MCF 10A (cell line): ENCODE data around the gene PPP1R1A. TPM values are rescaled to one million over a fixed set of nuclear protein-coding genes. Genes with fewer than 3 reads are reported as not detected.

Experiments used
- BruUV-seq: library from RNA; stranded (reverse); fragments of 400-500 nt; replicated peaks from 2 replicates; lab custom pipeline; 2021; lab: Mats Ljungman, UMichigan
- CTCF ChIA-PET: fragments of 300-600 bp; sonication (Branson Sonifier 250); formaldehyde crosslinking; extraction: SDS; loops from one replicate; lab custom pipeline; 2021; ENCODE audit warnings: antibody characterized with exemption, inconsistent platforms; lab: Yijun Ruan, JAX
- POLR2A ChIA-PET: fragments of 300-600, 350-650 bp; sonication (Branson Sonifier 250); formaldehyde crosslinking; extraction: SDS; loops from one replicate; lab custom pipeline; 2020; ENCODE audit warnings: antibody characterized with exemption, inconsistent platforms; lab: Yijun Ruan, JAX
- DNase-seq: peaks from one replicate; pipeline ENCODE4 v3.0.0-alpha.2; 2018; ENCODE audit not compliant: unreplicated experiment
- H3K27ac Mint-ChIP-seq: one replicate; pipeline ENCODE4 v1.8.0; 2022; ENCODE audit warnings: mild to moderate bottlenecking, low read depth, mixed read lengths; ENCODE audit not compliant: unreplicated experiment
- H3K27me3 Mint-ChIP-seq: one replicate; pipeline ENCODE4 v1.8.0; 2022; ENCODE audit warnings: mixed read lengths; ENCODE audit not compliant: insufficient read depth, unreplicated experiment
- H3K36me3 Mint-ChIP-seq: one replicate; pipeline ENCODE4 v1.8.0; 2022; ENCODE audit warnings: mild to moderate bottlenecking, moderate library complexity, mixed read lengths; ENCODE audit not compliant: insufficient read depth, unreplicated experiment
- H3K4me1 Mint-ChIP-seq: one replicate; pipeline ENCODE4 v1.8.0; 2022; ENCODE audit warnings: mixed read lengths; ENCODE audit not compliant: insufficient read depth, unreplicated experiment
- H3K4me3 Mint-ChIP-seq: one replicate; pipeline ENCODE4 v1.8.0; 2022; ENCODE audit warnings: mild to moderate bottlenecking, moderate library complexity, mixed read lengths; ENCODE audit not compliant: unreplicated experiment
- H3K9me3 Mint-ChIP-seq: one replicate; pipeline ENCODE4 v1.8.0; 2022; ENCODE audit warnings: mixed read lengths; ENCODE audit not compliant: unreplicated experiment
- CTCF ChIP-seq: fragments of 200-600 bp; IDR thresholded peaks from one replicate; pipeline ENCODE4 v1.8.0; 2022; ENCODE audit warnings: antibody characterized with exemption, mild to moderate bottlenecking; ENCODE audit not compliant: unreplicated experiment
- intact Hi-C: fragments of 100-400 bp; cut with micrococcal nuclease; formaldehyde crosslinking; loops from 2 replicates; pipeline ENCODE4 v1.14.1; 2022
- total RNA-seq: library from RNA; stranded (reverse); gene quantifications from 2 replicates; pipeline ENCODE4 v1.2.3, GENCODE V29; 2022

PPP1R1A gene
- total RNA-seq, 1 experiment from 2014 or later: not detected

DNA sequence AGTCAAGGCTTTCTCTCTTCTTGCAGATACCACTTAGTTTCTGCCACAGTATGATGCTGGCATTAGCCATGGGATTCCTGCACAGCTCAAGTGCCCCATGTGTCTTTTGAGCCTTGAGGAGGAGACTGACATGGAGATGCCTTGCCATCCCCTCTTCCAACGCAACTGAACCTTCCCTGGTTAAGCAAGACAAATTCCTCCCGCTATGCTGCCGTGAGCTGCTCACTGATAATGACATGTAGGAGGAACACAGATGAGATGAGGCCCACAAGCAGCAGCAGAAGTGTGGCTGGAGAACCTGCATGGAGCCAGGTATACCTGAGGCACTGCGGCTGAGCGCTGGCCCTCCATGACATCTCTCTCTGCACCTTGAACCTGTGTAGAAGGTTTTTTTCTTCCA is 15.4 kb upstream of the PPP1R1A start:
- peaks cover 48% of the 10 kb centered on the region for H3K27me3 Mint-ChIP-seq
- BruUV-seq: no TSS peak

DNA sequence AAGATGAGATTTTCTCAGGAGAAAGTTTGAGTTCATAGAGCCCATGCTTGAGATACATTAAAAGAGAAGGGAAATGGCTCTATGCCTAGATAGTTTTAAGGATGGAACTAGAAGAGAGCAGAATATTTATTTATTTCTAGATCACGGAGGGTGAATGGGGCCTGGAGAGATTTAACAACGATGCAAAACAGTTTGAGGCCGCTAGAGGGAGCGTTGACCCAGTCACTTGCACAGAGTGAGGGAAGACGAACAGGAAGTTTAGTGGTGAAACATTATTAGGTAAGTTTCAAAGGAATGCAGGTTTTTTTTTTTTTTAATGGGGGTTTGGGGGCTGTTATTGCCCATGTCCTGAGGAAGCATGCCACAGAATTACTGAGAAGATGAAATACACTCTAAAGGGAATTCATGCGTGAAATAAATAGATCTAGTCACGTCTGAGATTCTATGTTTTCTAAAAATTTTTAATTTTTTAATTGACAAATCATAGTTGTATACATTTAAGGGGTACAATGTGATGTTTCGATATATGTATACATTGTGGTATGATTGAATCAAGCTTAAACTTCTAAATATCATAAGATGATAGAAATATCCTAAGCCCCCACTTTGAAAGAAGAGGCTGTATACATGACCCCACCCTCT is 14.8 kb upstream of the PPP1R1A start:
- CTCF ChIA-PET: interaction anchor here (0.6 to 14.1 kb wide), 12 partner anchors 7 to 134 kb away, joined by 3 to 229 read pairs (median 5); no protein-coding TSS in a partner anchor

More for the DNA sequence above, 15.4 kb upstream of the PPP1R1A start:
- no peaks in the 10 kb centered on the region for H3K9me3 Mint-ChIP-seq
- intact Hi-C loops: loop anchor here (1.0 kb wide), 1 partner anchor 354 kb away; no protein-coding TSS in a partner anchor
- TF ChIP-seq CTCF: no peak
- CTCF ChIA-PET: interaction anchor here (0.6 to 14.1 kb wide), 13 partner anchors 8 to 469 kb away, joined by 3 to 229 read pairs (median 4); no protein-coding TSS in a partner anchor
- DNase-seq: no peak
- H3K4me1 Mint-ChIP-seq: peaks cover 7% of the 10 kb centered on the region
- H3K4me3 Mint-ChIP-seq: no peak overlapping the region
- no peaks in the 10 kb centered on the region for H3K36me3 Mint-ChIP-seq
- POLR2A ChIA-PET: no interaction called here
- H3K27ac Mint-ChIP-seq: no peak overlapping the region

GRCh38 chr12:54602661-54603060 is 14.2 kb upstream of the PPP1R1A start:
- H3K9me3 Mint-ChIP-seq: no peaks in the 10 kb centered on the region
- no peak overlapping the region for H3K4me3 Mint-ChIP-seq
- ChIA-PET CTCF (interaction anchor here (0.5 to 14.1 kb wide), 11 partner anchors 8 to 533 kb away, joined by 3 to 229 read pairs (median 5); no protein-coding TSS in a partner anchor), POLR2A (interaction anchor here (0.7 to 0.9 kb wide), 2 partner anchors 78 to 149 kb away, joined by 3 read pairs; no protein-coding TSS in a partner anchor)
- intact Hi-C loops: loop anchor here (1.0 kb wide), 1 partner anchor 356 kb away; no protein-coding TSS in a partner anchor
- no peaks in the 10 kb centered on the region for H3K36me3 Mint-ChIP-seq
- H3K4me1 Mint-ChIP-seq: peaks cover 7% of the 10 kb centered on the region
- DNase-seq: no peak
- H3K27ac Mint-ChIP-seq: no peak overlapping the region
- H3K27me3 Mint-ChIP-seq: peaks cover 40% of the 10 kb centered on the region
- BruUV-seq: no TSS peak
- no peak for TF ChIP-seq CTCF

More for the DNA sequence above, 14.8 kb upstream of the PPP1R1A start:
- POLR2A ChIA-PET: interaction anchor here (0.9 kb wide), 1 partner anchor 77 kb away, joined by 3 read pairs; no protein-coding TSS in a partner anchor
- Mint-ChIP-seq H3K36me3 (no peaks in the 10 kb centered on the region), H3K27ac (no peak overlapping the region), H3K9me3 (no peaks in the 10 kb centered on the region), H3K27me3 (peaks cover 47% of the 10 kb centered on the region), H3K4me3 (no peak overlapping the region), H3K4me1 (peaks cover 7% of the 10 kb centered on the region)
- BruUV-seq: no TSS peak
- TF ChIP-seq CTCF: peak; percentile 73
- peak; percentile 78 for DNase-seq
- intact Hi-C loops: loop anchor here (1.0 kb wide), 1 partner anchor 355 kb away; no protein-coding TSS in a partner anchor

DNA sequence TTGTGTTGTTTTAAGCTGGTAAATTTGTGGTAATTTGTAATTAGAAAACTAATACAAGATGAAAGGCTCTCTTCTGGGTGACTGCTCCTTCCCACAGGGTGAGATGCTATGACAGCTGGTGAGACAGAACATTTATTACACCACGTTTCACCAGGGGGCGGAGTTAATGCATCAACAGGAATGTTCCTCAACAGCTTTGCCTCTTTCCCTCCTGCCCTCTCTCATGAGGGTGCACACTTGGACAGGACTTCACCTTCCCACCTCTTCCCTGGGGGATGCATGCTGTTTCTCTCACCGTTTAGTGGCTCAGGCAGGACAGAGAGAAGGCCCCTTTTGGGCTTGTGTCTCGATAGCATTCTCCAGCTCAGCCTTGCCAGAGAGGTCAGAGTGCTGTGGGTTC is 13.4 kb upstream of the PPP1R1A start:
- H3K4me1 Mint-ChIP-seq: peaks cover 7% of the 10 kb centered on the region
- intact Hi-C loops: no loop called here
- H3K27ac Mint-ChIP-seq: no peak overlapping the region
- H3K9me3 Mint-ChIP-seq: no peaks in the 10 kb centered on the region
- no TSS peak for BruUV-seq
- H3K27me3 Mint-ChIP-seq: peaks cover 32% of the 10 kb centered on the region
- no peak overlapping the region for H3K4me3 Mint-ChIP-seq
- POLR2A ChIA-PET: no interaction called here
- H3K36me3 Mint-ChIP-seq: no peaks in the 10 kb centered on the region
- CTCF ChIA-PET: interaction anchor here (0.8 to 14.1 kb wide), 9 partner anchors 9 to 202 kb away, joined by 3 to 229 read pairs (median 5); no protein-coding TSS in a partner anchor
- peak; percentile 41 for DNase-seq
- TF ChIP-seq CTCF: no peak
